GM12891 (cell line): ENCODE measurements around the gene PDZD11. TPM values are rescaled to one million over a fixed set of nuclear protein-coding genes. Genes with fewer than 3 reads are reported as not detected.
"Not testable (repeated sequence)": the region's sequence is repeated elsewhere in the genome, so short reads cannot be mapped to it uniquely, and the experiment has no call there.

ENCODE experiments used
- DNase-seq: peaks from one replicate; pipeline ENCODE4 v3.0.0; 2011; ENCODE audit warnings: low spot score; ENCODE audit not compliant: insufficient read length
- FAIRE-seq: peaks from 2 replicates; lab custom pipeline; 2011; peaks lifted over from hg19 to GRCh38; lab: Jason Lieb, UNC
- PAX5 ChIP-seq: IDR thresholded peaks from 2 replicates; pipeline ENCODE4 v1.6.1; 2011; ENCODE audit warnings: low read length, moderate library complexity, mild to moderate bottlenecking; ENCODE audit not compliant: insufficient read depth, severe bottlenecking
- POLR2A ChIP-seq: IDR thresholded peaks from 2 replicates; pipeline ENCODE4 v1.6.1; 2011; ENCODE audit warnings: low read depth, low read length, control low read depth
- POLR2AphosphoS5 ChIP-seq: IDR thresholded peaks from 2 replicates; pipeline ENCODE4 v1.6.1; 2011; ENCODE audit warnings: low read depth, low read length, control low read depth
- POU2F2 ChIP-seq: IDR thresholded peaks from 2 replicates; pipeline ENCODE4 v1.6.1; 2011; ENCODE audit warnings: low read depth, mild to moderate bottlenecking, control low read depth, low read length, moderate library complexity
- SPI1 ChIP-seq: IDR thresholded peaks from 2 replicates; pipeline ENCODE4 v1.6.1; 2011; ENCODE audit warnings: low read depth, low read length, control low read depth
- TAF1 ChIP-seq: IDR thresholded peaks from 2 replicates; pipeline ENCODE4 v1.6.1; 2011; ENCODE audit warnings: low read depth, low read length, control low read depth
- polyA plus RNA-seq: library from polyadenylated mRNA; unstranded; fragments of >200 nt; gene quantifications from one replicate; pipeline ENCODE4 v1.2.1, GENCODE V29; 2012; ENCODE audit warnings: low read depth, missing spikeins, inconsistent platforms; ENCODE audit not compliant: missing spikeins

Gene PDZD11, protein sequence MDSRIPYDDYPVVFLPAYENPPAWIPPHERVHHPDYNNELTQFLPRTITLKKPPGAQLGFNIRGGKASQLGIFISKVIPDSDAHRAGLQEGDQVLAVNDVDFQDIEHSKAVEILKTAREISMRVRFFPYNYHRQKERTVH
- polyA plus RNA-seq, result 44.3 TPM

DNA sequence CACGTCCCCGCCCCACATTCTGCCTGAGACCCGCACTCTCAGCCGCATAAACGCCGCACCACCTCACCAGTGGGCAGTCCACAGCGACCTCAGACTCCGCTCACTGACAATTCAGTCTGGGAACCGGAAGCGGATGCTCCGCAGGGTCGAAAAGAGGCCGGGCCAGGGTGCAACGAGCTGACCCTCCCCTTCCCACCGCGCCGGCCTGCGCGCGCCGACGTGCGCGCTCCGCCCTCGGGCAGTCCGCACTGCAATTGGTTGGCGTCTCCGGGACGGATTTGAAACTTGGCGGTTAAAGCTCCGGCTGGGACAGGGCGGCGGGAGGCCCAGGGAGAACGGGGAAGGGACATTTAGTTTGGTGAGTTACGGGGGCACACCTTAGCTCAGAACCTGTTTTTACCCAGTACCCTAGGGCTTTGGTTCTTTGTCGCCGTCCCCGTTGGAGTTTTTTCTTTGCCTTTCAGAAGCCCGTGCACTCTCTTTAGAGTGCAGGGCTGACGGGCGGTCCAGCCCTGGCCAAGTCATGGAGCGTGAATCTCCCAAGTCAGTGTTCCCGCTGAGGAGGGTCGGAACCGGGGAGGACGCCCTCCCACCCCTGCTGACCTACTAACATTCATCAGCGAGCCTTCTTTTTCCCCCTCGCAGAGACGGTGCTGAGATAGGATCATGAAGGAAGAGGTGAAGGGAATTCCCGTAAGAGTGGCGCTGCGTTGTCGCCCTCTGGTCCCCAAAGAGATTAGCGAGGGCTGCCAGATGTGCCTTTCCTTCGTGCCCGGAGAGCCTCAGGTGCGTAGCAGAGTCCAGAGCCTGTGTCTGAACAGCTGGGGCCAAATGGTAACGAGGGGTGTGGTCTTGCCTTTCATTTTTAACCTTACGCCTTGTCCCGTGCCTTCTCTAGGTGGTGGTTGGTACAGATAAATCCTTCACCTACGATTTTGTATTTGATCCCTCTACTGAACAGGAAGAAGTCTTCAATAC, at the start of gene PDZD11, which contains the start of gene KIF4A:
Gene PDZD11 (minus strand): TSS at position 135 of the 978 bp plus-strand sequence. CDS start 586 bp downstream, outside the sequence.
Gene KIF4A (plus strand): TSS at position 312 of the 978 bp plus-strand sequence. CDS start 355 bp downstream, at position 667.
- DNase-seq (peak; percentile 78), FAIRE-seq (peak; percentile 98)
- peak; percentile 78 for TF ChIP-seq POLR2A
- no peak for TF ChIP-seq TAF1
- no peak for TF ChIP-seq POU2F2
- 0 out of 2 replicates have a peak, but pooled peaks have one; percentile 67 for TF ChIP-seq POLR2AphosphoS5

DNA sequence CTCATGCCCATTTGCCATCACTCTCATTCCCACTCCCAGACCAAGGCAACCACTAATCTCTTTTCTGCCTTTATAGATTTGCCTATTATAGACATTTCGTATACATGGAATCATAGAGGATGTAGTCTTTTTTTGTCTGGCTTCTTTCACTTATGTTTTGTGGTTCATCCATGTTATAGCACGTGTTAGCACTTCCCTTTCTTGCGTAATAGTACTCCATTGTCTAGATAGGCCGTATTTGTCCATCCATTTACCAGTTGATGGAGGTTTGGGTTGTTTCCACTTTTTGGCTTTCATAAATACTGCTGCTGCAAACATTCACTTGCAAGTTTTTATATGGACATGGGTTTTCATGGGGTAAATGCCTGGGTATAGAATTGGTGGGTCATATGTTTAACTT, 48.6 kb upstream of the PDZD11 start:
- no peak for TF ChIP-seq PAX5
- DNase-seq (no peak), FAIRE-seq (peak; percentile 23)

DNA sequence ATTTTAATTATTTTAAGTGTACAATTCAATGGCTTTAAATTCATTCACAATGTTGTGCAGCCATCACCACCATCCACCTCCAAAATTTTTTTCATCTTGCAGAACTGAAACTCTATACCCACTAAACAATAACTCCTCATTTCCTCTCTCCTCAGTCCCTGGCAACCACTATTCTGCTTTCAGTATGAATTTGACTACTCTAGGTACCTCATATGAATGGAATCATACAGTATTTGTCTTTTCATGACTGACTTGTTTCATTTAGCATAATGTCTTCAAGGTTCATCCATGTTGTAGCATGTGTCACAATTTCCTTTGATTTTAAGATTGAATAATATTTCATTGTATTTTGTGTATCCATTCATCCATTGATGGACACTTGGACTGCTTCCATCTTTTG, 47.0 kb upstream of the PDZD11 start:
- FAIRE-seq (peak; percentile 94), DNase-seq (no peak)
- TF ChIP-seq SPI1 (peak; percentile 94), TAF1 (no peak)

DNA sequence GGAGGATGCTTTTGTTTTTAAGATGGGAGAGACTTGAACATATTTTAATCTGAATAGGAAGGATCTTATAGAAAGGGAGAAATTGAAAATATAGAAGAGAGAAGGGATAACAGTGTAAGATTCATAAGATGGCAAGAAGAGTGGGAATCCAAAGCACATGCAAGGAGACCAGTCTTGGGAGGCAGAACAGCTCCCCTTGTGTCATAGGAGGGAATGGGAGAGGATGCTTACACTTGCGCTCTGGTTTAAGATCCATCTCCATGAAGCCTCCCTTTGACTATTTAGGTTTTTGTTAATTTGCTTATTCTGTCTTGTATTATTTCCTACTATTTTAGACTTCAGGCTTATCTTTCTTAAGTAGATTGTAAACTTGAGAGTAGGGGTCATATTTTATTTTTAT, 42.9 kb upstream of the PDZD11 start:
- FAIRE-seq (no peak), DNase-seq (no peak)
- TF ChIP-seq POU2F2 (no peak), SPI1 (no peak), POLR2A (no peak), PAX5 (no peak), POLR2AphosphoS5 (no peak), TAF1 (no peak)

DNA sequence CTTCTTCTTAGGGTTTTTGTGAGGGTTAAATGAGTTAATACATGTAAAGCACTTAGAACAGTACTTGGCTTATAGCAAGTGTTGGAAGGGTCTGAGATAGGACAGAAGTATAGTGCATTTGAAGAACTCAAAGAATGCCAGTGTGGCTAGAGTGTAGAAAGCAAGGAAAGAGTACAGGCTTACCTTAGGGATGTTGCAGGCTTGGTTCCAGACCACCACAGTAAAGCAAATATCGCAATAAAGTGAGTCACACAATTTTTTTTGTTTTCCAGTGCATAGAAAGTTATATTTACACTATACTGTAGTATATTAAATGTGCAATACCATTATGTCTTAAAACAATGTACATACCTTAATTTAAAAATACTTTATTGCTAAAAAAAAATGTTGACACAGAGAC, 41.4 kb upstream of the PDZD11 start:
- DNase-seq (no peak), FAIRE-seq (no peak)
- no peak for TF ChIP-seq POU2F2
- TF ChIP-seq POLR2AphosphoS5, result no peak
- no peak for TF ChIP-seq PAX5
- TF ChIP-seq POLR2A, result no peak
- TF ChIP-seq SPI1, result no peak
- TF ChIP-seq TAF1, result no peak

DNA sequence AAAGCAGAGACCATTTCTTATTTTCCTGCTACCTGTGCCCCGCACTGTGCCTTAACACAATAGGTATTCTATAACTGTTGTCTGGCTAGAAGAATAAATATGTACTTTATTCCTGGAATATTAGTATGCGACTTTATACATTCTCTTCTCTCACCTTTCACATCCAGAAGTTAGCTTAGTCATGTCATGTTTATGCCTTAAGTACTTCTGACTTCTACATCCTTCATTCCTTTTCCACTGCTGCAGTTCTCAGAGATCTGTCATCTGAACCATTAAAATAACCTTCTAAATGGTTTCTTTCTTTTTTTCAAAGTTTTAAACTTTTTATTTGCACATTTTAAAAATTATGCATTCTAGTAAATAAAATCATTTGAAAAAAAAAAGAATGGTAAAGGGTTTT, 34.6 kb upstream of the PDZD11 start:
- no peak for FAIRE-seq
- TF ChIP-seq POLR2A, result no peak
- no peak for TF ChIP-seq TAF1
- no peak for TF ChIP-seq PAX5
- TF ChIP-seq SPI1, result no peak
- no peak for TF ChIP-seq POU2F2
- no peak for TF ChIP-seq POLR2AphosphoS5

DNA sequence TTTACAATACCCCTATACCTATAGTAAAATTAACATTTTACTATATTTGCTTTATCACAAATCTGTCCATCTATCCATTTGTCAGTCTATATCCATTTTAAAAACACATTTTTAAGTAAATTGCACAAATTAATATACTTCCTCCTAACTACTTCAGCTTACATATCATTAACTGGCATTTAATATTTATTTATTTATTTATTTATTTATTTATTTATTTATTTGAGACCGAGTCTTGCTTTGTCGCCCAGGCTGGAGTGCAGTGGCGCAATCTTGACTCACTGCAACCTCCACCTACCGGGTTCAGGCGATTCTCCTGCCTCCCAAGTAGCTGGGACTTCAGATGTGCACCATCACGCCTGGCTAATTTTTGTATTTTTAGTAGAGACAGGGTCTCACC, 33.9 kb upstream of the PDZD11 start:
- not testable (repeated sequence) for DNase-seq, FAIRE-seq

More for the DNA sequence above, 34.6 kb upstream of the PDZD11 start:
- DNase-seq, result no peak

DNA sequence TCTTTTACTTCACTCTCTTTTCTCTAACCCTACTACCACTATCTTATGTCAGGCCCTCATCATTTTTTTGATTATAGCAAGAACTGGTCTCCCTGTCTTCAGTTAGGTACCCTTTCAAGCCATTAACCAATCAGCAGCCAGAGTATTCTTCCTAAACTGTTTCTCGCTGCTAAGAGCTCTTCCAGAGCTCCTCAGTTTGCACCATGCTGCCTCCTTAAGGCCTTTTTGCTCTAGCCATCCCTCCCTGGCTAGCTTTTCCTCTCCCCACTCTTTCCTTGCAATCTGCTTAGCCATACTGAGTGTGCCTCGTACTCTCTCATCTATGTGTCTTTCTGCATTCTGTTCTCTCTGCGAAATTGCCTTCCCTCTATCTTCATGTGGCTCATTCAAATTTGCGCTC, 33.1 kb upstream of the PDZD11 start:
- no peak for DNase-seq
- TF ChIP-seq PAX5 (no peak), SPI1 (no peak), POLR2A (no peak), POLR2AphosphoS5 (no peak), POU2F2 (no peak), TAF1 (no peak)
- no peak for FAIRE-seq

DNA sequence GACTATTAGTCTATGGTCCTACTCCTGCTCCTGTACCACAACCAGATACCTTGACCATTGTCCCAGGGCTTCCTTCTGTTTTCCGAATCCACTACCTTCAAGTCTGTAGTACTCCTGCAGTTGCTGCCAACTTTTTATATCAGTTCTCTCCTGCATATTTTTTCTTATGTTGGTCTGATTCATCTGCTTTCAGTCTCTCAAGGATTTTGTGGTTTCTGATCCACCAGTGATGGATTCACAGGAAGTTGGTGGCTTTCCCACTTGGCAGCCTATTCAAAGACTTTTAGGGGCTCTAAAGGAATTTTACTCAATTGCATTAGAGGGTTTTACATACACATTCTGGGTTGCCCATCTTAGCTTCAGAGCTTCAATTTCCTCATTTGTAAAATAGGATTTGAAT, 23.8 kb upstream of the PDZD11 start:
- FAIRE-seq (no peak), DNase-seq (no peak)
- TF ChIP-seq POLR2AphosphoS5 (no peak), SPI1 (no peak), POLR2A (no peak), PAX5 (no peak), POU2F2 (no peak), TAF1 (no peak)

DNA sequence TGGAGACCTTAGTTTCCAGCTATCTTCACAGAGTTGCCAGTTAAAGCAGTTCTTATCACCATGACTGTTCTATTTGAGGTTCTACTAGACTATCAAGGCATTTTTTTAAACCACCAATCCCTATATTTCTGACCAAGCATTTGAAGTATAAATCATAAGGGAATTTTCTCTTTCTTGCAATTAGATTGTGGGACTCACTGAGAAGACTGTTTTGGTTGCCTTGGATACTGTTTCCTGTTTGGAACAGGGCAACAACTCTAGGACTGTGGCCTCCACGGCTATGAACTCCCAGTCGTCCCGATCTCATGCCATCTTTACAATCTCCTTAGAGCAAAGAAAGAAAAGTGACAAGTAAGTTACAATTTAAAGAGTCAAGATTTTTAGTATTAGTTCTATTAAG, 12.0 kb upstream of the PDZD11 start:
- DNase-seq (no peak), FAIRE-seq (no peak)
- TF ChIP-seq POLR2A (no peak), PAX5 (no peak), POLR2AphosphoS5 (no peak), TAF1 (no peak), POU2F2 (no peak), SPI1 (no peak)
